NCI-H1417 (cell line): ENCODE data around the gene F11R.
A peak's percentile ranks its signal among the peaks of the same experiment; 100 is the strongest.
"Not testable (repeated sequence)": the region's sequence is repeated elsewhere in the genome, so short reads cannot be mapped to it uniquely, and the experiment has no call there.

Source experiments
- DNase-seq, 3 experiments: peaks; one replicate each; lab custom pipeline; 2025; lab: John Stamatoyannopoulos, UW

Gene F11R

DNA sequence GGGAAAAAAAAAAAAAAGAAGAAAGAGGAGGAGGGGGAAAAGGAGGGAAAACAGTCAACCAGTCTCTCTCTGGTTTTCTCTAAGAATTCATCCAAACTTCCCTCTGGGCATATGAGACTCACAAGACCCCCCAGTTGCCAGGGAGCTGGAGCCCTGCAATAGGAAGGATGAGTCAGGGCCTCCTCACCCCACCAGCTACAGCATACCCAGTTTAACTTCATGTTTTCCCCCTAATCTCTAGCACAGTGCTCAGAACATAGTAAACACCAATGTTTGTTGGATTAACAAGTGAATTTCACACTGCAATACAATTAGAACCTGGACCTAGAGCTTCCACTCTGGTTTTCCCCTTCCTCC lies 7.8 kb downstream of the F11R start:
- DNase-seq, result no peak

- no peak for DNase-seq
Observed at GRCh38 chr1:161012420-161012819, 8.5 kb downstream of the F11R start.

DNA sequence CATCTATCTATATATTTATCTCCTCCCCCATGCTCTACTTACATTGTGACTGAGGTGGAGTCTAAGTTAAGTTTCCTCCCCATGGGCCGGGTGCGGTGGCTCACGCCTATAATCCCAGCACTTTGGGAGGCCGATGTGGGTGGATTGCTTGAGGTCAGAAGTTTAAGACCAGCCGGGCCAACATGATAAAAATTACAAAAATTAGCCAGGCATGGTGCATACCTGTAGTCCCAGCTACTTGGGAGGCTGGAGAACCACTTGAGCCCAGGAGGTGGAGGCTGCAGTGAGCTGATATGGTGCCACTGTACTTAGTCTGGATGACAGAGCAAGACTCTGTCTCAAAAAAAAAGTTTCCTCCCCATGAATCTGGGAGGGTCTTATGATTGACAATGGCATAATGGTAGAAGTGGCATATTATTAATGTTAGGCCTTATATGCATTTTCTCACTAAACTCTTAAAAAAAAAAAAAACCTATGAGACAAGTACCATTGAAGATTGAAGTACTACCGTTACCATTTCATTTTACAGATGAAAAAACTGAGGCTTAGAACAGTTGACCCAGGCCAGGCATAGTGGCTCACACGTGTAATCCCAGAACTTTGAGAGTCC lies 11.2 kb downstream of the F11R start:
- DNase-seq, result no peak

DNA sequence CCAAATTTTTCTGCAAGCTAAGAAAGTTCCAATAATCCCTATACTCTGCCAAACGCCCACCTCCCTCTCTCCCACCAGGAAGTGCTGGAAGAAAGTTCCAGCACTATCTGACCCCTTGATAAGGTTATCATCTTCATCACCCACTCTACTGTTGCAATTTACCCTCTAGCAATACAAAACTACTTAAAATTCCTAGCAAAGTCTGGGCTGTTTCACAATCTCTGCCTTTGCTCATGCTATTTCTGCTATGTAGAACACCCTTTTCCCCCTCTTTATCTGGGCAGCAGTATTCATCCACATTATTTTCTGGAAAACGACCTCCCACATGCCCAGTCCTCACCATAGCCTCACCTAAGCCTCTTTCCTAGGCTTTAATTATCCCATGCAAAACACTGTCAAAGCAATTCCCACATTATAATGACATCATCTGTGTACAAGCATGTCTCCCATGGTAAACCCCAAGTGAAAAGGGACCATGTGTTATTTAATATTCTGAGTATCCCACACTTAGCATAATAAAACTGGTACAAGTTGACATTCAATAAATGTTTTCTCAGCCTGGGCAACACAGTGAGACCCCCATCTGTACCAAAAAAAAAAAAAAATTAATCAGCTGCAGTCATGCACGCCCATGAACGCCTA lies 12.0 kb downstream of the F11R start:
- no peak for DNase-seq

- no peak for DNase-seq
Observed at GRCh38 chr1:161007369-161007768, 13.6 kb downstream of the F11R start.

- no peak for DNase-seq
Observed at GRCh38 chr1:161006563-161006962, 14.4 kb downstream of the F11R start.

DNA sequence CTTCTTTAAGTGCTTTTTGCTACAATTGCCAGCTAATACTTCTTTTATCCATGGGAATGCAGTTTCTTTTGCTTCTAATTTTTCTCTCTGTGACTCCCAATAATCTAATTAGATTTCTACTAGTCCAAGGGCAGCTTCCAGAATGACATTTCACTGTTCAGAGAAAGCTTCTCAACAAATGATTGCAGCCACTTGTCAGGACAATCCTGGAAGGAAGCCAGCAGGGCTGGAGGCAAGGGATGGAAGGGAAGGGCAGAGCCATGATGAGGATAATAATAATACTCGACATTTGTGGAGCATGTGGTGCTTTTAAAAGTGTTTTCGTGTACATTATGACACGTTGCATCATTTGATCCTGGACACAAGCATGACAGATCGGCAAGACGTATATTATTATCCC lies 19.4 kb downstream of the F11R start:
- peak; percentile 16 to 77 (median 56) for DNase-seq

GRCh38 chr1:161000736-161001480 lies 20.0 kb downstream of the F11R start:
- DNase-seq, result no peak

GRCh38 chr1:160999376-160999775 lies 21.6 kb downstream of the F11R start:
- DNase-seq, result no peak

DNA sequence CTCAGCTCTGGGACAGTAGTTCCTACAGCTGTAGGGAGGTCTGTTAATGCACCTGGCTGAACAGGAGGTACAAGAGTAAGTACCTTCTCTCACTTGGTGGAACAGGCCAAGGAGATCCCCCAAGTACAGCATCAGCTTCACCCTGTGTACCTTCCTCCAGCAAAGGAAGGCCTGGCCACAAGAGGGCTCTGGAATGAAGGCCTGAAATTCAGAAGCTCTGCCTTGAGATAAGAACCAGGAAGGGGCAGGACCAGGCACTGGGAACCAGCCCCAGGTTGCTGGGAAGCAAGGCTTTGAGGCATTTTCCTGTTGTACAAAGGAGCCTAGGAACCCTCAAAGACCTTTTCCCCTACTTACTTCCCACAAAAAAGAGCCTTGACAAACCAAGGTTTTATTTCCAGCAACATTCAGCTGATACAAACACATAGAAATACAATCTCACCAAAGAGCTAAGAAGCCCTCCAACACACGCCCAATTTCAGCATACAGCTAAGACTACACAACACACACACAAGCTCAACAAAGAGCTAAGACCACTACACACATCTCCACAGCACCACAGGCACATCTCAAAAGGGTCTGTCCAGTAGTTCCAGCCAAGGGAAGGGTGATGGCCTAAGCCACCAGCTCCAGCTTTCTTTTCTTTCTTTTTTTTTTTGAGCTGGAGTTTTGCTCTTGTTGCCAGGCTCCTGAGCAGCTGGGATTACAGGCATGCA lies 23.5 kb downstream of the F11R start:
- DNase-seq, result peak in 1 of 3 experiments; percentile 43

DNA sequence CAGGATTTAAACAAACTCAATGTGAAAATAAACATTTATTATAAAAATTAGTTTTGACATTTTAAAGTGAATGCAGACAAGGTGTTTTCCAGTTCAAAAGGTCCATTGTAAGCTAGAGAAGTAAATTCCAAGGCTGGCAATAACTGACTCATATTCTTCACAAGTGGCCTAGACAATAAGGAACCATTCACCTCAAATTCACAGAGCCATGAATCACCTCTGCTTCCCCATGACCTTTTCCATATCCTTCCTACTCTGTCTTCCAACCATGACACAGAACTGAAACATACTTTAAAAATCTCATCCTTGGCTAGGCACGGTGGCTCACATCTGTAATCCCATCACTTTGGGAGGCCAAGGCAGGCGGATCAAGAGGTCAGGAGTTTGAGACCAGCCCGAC lies 24.8 kb downstream of the F11R start:
- DNase-seq, result no peak

- DNase-seq, result peak; percentile 17 to 43 (median 42)
Observed at GRCh38 chr1:160993544-160994193, 27.3 kb downstream of the F11R start.

GRCh38 chr1:160992036-160992435 lies 28.9 kb downstream of the F11R start:
- not testable (repeated sequence) for DNase-seq

DNA sequence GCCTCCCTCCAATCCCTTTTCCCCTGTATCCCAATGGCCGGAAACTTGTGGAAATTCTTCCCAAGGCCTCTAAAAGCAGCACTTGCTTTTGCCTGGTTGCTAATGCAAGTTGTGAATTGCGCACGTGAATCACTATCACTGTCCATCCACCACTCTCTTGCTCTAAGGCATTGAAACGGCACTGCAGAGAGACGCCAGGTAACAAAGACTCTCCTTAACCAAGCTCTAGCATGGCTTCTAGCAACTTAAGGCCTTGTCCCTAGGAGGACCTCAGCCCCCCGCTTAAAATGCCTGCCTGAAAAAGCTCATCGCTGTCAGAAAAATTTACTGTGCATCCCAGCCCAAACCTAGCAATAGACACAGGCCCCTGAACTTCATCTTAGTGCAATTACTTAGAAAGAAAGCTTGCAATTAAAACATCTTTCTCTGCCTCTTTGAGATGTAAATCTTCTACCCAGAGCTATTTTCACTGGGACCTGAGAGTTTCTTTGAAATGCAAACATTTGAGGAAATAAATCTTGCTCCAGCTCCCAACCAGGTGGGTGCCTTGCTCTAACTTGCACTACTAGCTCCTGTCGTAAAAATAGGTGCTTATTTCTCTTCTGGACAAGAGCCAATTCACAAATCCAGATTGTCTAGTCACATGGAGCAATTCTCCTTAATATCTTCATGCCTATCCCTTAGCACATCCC lies 33.4 kb downstream of the F11R start:
- DNase-seq, result no peak

DNA sequence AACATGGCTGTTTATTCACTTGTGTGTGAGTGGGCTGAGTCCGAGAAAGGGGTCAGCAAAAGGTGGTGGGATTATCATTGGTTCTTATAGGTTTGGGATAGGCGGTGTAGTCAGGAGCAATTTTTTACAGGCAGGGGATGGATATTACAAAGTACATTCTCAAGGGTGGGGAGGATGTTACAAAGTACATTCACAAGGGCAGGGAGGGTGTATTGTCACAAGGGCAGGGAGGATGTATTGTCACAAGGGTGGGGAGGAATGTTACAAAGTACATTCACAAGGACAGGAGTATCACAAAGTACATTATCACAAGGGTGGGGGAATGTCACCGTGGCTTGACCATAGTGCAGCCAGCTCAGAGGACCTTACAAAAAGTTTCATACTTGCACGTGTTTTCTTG lies 35.2 kb downstream of the F11R start:
- DNase-seq, result no peak

DNA sequence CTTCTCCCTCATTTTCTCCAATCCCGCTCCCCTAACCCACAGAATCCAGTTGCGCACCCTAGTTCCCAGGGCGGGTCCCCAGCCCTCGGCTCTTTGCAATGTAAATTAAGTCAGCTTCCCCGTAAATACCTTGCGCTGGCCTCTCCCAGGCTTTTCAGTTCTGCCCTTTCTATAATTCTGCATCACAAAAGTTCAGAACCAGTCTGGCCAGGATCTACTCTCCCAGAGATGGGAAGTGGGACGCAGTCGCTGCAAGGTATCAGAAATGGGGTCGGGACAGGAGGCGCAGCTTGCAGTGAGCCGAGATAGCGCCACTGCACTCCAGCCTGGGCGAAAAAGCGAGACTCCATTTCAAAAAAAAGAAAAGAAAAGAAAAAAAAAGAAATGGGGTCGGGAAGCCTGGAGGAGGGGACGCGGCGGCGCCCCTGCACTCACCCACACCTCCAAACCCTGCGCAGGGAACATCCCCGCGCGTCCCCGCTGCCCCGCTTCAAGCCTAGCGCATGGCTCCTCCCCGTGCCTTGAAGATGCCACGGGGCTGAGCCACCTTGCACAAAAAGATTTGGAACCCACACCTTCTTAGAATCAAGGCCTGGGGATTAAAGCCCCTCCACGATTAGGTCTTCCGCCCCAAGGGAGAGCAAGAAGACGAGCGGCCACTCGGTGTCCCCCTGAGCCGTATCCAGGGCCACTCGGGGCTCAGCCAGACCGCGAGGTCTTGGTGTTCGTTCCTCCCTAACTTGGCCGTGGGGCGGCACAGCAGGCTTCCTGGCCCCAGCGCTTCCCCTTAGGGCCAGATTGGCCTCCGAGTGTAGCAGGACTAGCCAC lies 39.2 kb downstream of the F11R start:
- DNase-seq, result no peak

- no peak for DNase-seq
Observed at GRCh38 chr1:160979286-160979685, 41.7 kb downstream of the F11R start.

DNA sequence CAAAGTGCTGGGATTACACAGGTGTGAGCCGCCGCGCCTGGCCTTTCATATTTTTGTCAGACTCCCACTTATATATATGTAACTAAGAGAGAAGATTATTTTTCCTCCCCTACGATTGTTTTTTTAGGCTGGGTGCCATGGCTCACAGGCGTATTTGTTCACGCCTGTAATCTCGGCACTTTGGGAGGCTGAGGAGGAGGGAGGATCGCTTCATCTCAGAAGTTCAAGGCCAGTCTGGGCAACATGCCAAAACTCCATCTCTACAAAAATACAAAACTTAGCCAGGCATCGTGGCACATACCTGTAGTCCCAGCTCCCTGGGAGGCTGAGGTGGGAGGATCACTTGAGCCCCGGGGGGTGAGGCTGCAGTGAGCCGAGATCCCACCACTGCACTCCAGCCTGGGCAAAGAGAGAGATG lies 42.4 kb downstream of the F11R start:
- no peak for DNase-seq

GRCh38 chr1:160975026-160975425 lies 45.9 kb downstream of the F11R start:
- no peak for DNase-seq

DNA sequence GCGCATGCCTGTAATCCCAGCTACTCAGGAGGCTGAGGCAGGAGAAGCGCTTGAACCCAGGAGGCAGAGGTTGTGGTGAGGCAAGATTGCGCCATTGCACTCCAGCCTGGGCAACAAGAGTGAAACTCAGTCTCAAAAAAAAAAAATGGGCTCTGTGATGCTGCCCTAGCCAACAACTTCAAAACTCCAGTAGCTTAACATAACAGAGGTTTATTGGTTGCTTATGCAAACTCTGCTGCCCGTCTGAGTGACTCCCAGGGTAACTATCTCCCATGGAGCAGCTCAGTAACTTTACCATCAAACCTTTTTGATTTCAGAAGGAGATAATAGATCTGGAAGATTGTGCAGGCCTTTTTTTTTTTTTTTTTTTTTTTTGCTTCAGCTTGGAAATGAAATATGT lies 47.5 kb downstream of the F11R start:
- no peak for DNase-seq

GRCh38 chr1:160972939-160973338 lies 48.0 kb downstream of the F11R start:
- DNase-seq, result no peak
